ENCODE results near the gene FGF18. TPM values are rescaled to one million over a fixed set of nuclear protein-coding genes. Genes with fewer than 3 reads are reported as not detected.

Gene FGF18
- total and polyA plus RNA-seq, 3 experiments from 2014 or later, result 0.18 to 0.22 TPM; not detected in 1

Other genes starting within 250 kb of the FGF18 start
- not detected for gene TLX3, start 110.4 kb upstream of the FGF18 start, total RNA-seq
- gene TLX3, start 110.4 kb upstream of the FGF18 start, polyA plus RNA-seq, result not detected
- gene NPM1, start 31.8 kb upstream of the FGF18 start, total RNA-seq, result 1,000 to 10,000 TPM; 4,412 to 4,687 TPM
- 603 TPM for gene NPM1, start 31.8 kb upstream of the FGF18 start, polyA plus RNA-seq

All from CD8-positive, alpha-beta memory T cell (primary cell).